GM23248 (cell line): Measurements from ENCODE around the gene MYH14. TPM values are rescaled to one million over a fixed set of nuclear protein-coding genes. Genes with fewer than 3 reads are reported as not detected.

Experiments used
- DNase-seq: peaks from one replicate; pipeline ENCODE4 v3.0.0-alpha.2; 2015
- H2AFZ ChIP-seq: fragments of 200-600 bp; sonication (generic); 2 replicates; pipeline ENCODE4 v1.6.1; 2016; ENCODE audit warnings: antibody characterized with exemption
- H3F3A ChIP-seq: fragments of 200-600 bp; sonication (generic); 2 replicates; pipeline ENCODE4 v1.6.1; 2016; ENCODE audit warnings: mild to moderate bottlenecking, antibody characterized with exemption, mixed run types; ENCODE audit not compliant: insufficient read depth
- H3K27ac ChIP-seq: fragments of 200-600 bp; sonication (generic); 2 replicates; pipeline ENCODE4 v1.5.1; 2016; ENCODE audit warnings: mild to moderate bottlenecking
- H3K27me3 ChIP-seq: fragments of 200-600 bp; sonication (generic); replicated peaks from 2 replicates; pipeline ENCODE4 v1.6.1; 2016; ENCODE audit warnings: mild to moderate bottlenecking; ENCODE audit not compliant: insufficient read depth
- H3K36me3 ChIP-seq: fragments of 200-600 bp; sonication (generic); 2 replicates; pipeline ENCODE4 v1.6.1; 2016; ENCODE audit warnings: low read depth, mild to moderate bottlenecking
- H3K4me1 ChIP-seq: fragments of 200-600 bp; sonication (generic); 2 replicates; pipeline ENCODE4 v1.6.1; 2016; ENCODE audit warnings: mild to moderate bottlenecking; ENCODE audit not compliant: insufficient read depth
- H3K4me2 ChIP-seq: fragments of 200-600 bp; sonication (generic); one replicate; pipeline ENCODE4 v1.6.1; 2016; ENCODE audit warnings: mild to moderate bottlenecking; ENCODE audit not compliant: unreplicated experiment
- H3K4me3 ChIP-seq: fragments of 200-600 bp; sonication (generic); 2 replicates; pipeline ENCODE4 v1.5.1; 2016; ENCODE audit warnings: mild to moderate bottlenecking
- H3K79me2 ChIP-seq: fragments of 200-600 bp; sonication (generic); 2 replicates; pipeline ENCODE4 v1.6.1; 2016; ENCODE audit warnings: mild to moderate bottlenecking; ENCODE audit not compliant: insufficient read depth
- H3K9ac ChIP-seq: fragments of 200-600 bp; sonication (generic); 2 replicates; pipeline ENCODE4 v1.6.1; 2016; ENCODE audit warnings: mild to moderate bottlenecking
- H3K9me2 ChIP-seq: fragments of 200-600 bp; sonication (generic); 2 replicates; pipeline ENCODE4 v1.6.1; 2016; ENCODE audit warnings: mixed run types, mild to moderate bottlenecking, moderate library complexity; ENCODE audit not compliant: insufficient read depth
- H3K9me3 ChIP-seq: fragments of 200-600 bp; sonication (generic); one replicate; pipeline ENCODE4 v1.6.1; 2017; ENCODE audit warnings: low read depth
- H4K20me1 ChIP-seq: fragments of 200-600 bp; sonication (generic); 2 replicates; pipeline ENCODE4 v1.6.0; 2016; ENCODE audit not compliant: insufficient read depth
- EZH2 ChIP-seq: fragments of 200-600 bp; sonication (generic); IDR thresholded peaks from 2 replicates; pipeline ENCODE4 v1.6.1; 2018; ENCODE audit warnings: antibody characterized with exemption, mild to moderate bottlenecking; ENCODE audit not compliant: insufficient read depth, poor library complexity, severe bottlenecking
- EZH2phosphoT487 ChIP-seq: fragments of 200-600 bp; sonication (generic); IDR thresholded peaks from 2 replicates; pipeline ENCODE4 v1.6.1; 2018; ENCODE audit warnings: antibody characterized with exemption, moderate library complexity, mild to moderate bottlenecking, low read depth; ENCODE audit not compliant: insufficient read depth
- WGBS, 2 experiments: methylation state at CpG; one replicate each; pipeline ENCODE4 v1.1.6; 2015 to 2017; ENCODE audit warnings: low lambda C conversion rate in 2 of 2, low coverage in 1 of 2; ENCODE audit errors: missing lambda C conversion rate in 2 of 2; 5-methylcytosine and 5-hydroxymethylcytosine counted together
- in situ Hi-C: fragments of 300-500 bp; cut with MboI; formaldehyde crosslinking; loops from 2 replicates; pipeline ENCODE4 v1.15.0; 2020
- polyA plus RNA-seq: library from polyadenylated mRNA; unstranded; fragments of >200 nt; fragmentation: Nextera tagmentation; extraction: Ambion mirVana; gene quantifications from 2 replicates; pipeline ENCODE4 v1.2.1, GENCODE V29; 2016
- total RNA-seq: library from RNA; depleted of rRNA; stranded (reverse); fragments of >200 nt; shearing (Covaris generic); gene quantifications from 2 replicates; pipeline ENCODE4 v1.2.3, GENCODE V29; 2014

MYH14 gene
- total and polyA plus RNA-seq, 2 experiments from 2014 or later, result not detected

DNA sequence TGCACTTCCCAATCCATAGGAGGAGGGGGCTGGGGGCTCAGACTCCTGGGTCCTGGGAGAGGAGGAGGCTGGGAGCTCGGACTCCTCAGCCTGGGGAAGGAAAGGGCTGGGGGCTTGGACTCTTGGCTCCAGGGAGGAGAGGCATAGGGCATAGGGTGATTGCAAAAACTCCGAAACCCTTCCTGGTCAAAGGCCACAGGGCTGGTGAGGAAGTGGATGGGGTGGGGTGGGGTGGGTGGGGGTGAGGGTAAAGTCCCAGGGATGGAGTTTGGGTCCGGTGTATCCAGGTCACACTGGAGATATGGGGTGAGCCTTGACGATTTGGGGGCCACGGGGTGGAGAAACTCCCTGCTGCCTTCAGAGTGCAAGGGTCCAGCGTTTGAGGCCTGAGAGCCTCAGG is 2.8 kb downstream of the MYH14 start:
- H3K4me3 ChIP-seq, result no peak overlapping the region
- H4K20me1 ChIP-seq, result no peaks in the 10 kb centered on the region
- TF ChIP-seq EZH2 (no peak), EZH2phosphoT487 (no peak)
- in situ Hi-C loops, result no loop called here
- H3F3A ChIP-seq, result no peaks in the 10 kb centered on the region
- DNase-seq, result no peak
- no peak overlapping the region for H3K9ac ChIP-seq
- no peak overlapping the region for H3K27ac ChIP-seq
- H3K9me3 ChIP-seq, result no peaks in the 10 kb centered on the region
- H3K4me2 ChIP-seq, result no peak overlapping the region
- no peaks in the 10 kb centered on the region for H3K4me1 ChIP-seq
- no peak overlapping the region for H2AFZ ChIP-seq
- no peaks in the 10 kb centered on the region for H3K79me2 ChIP-seq
- H3K27me3 ChIP-seq, result peaks cover 32% of the 10 kb centered on the region
- 20 to 27% methylated on average over 5 to 6 of the region's 6 CpGs for WGBS, 2 experiments
- no peaks in the 10 kb centered on the region for H3K36me3 ChIP-seq
- H3K9me2 ChIP-seq, result no peaks in the 10 kb centered on the region

DNA sequence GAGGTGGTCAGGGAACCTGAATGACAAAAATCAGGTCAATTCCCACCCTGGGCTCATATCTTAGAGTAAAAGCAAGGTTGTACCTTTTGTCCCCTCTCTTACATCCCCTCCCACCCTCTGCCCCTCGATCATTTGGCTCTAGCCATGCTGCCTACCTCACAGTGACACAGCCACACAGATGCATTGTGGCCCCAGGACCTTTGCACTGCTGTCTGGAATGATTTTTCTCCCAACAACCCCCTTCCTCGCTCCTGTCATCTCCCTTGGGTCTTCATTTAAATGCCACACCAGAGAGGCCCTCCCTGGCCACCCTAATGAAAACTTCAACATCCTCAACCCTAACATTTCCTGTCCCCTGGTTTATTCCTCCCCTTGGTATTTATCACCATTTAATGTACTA is 4.3 kb downstream of the MYH14 start:
- no peak overlapping the region for H3K9ac ChIP-seq
- in situ Hi-C loops, result no loop called here
- 0 to 2% methylated on average over 2 of the region's 2 CpGs for WGBS, 2 experiments
- H3K79me2 ChIP-seq, result no peaks in the 10 kb centered on the region
- H3K9me2 ChIP-seq, result no peaks in the 10 kb centered on the region
- H3K4me3 ChIP-seq, result no peak overlapping the region
- no peaks in the 10 kb centered on the region for H3K9me3 ChIP-seq
- no peaks in the 10 kb centered on the region for H3K36me3 ChIP-seq
- H4K20me1 ChIP-seq, result no peaks in the 10 kb centered on the region
- H3K27ac ChIP-seq, result no peak overlapping the region
- H2AFZ ChIP-seq, result no peak overlapping the region
- no peak overlapping the region for H3K4me2 ChIP-seq
- no peaks in the 10 kb centered on the region for H3K4me1 ChIP-seq
- H3K27me3 ChIP-seq, result peaks cover 21% of the 10 kb centered on the region
- no peak for DNase-seq
- no peak for TF ChIP-seq EZH2
- no peak for TF ChIP-seq EZH2phosphoT487
- H3F3A ChIP-seq, result no peaks in the 10 kb centered on the region

DNA sequence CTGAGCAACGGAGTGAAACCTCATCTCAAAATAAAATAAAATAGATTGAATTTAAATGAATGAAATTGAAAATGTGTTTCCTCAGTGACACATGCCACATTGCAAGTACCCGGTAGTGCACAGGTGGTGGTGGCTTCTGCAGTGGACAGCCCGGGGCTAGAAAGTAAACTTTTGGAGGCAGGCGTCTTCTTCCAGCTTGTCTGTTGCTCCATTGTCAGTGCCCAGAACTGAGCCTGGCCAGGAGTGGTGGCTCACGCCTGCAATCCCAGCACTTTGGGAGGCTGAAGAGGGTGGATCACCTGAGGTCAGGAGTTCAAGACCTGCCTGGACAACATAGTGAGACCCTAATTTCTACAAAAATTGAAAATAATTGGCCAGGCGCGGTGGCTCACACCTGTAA is 5.7 kb downstream of the MYH14 start:
- Histone ChIP-seq H2AFZ (no peak overlapping the region), H3K9me2 (no peaks in the 10 kb centered on the region), H3K36me3 (no peaks in the 10 kb centered on the region), H4K20me1 (no peaks in the 10 kb centered on the region), H3K79me2 (no peaks in the 10 kb centered on the region), H3K9ac (no peak overlapping the region), H3K4me3 (no peak overlapping the region), H3K4me1 (no peaks in the 10 kb centered on the region), H3K27ac (no peak overlapping the region), H3K4me2 (no peak overlapping the region), H3K27me3 (peaks cover 11% of the 10 kb centered on the region; the same call in 1 of the 2 replicates), H3K9me3 (no peaks in the 10 kb centered on the region), H3F3A (no peaks in the 10 kb centered on the region)
- in situ Hi-C loops, result no loop called here
- DNase-seq, result no peak
- no peak for TF ChIP-seq EZH2phosphoT487
- no peak for TF ChIP-seq EZH2
- WGBS, 2 experiments, result 69 to 71% methylated on average over 7 of the region's 7 CpGs

DNA sequence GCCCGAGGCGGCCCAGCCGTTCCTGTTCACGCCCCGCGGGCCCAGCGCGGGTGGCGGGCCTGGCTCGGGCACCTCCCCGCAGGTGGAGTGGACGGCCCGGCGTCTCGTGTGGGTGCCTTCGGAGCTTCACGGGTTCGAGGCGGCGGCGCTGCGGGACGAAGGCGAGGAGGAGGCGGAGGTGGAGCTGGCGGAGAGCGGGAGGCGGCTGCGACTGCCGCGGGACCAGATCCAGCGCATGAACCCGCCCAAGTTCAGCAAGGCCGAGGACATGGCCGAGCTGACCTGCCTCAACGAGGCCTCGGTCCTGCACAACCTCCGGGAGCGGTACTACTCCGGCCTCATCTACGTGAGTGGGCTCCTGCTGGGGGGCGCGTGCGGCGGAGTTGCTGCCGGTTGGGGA is 7.0 kb downstream of the MYH14 start:
- Histone ChIP-seq H3F3A (no peaks in the 10 kb centered on the region), H3K27ac (no peak overlapping the region), H3K79me2 (no peaks in the 10 kb centered on the region), H4K20me1 (no peaks in the 10 kb centered on the region), H3K4me2 (no peak overlapping the region), H3K36me3 (no peaks in the 10 kb centered on the region), H3K9me3 (no peaks in the 10 kb centered on the region), H3K27me3 (no peaks in the 10 kb centered on the region), H3K9ac (no peak overlapping the region), H3K9me2 (no peaks in the 10 kb centered on the region), H3K4me3 (no peak overlapping the region), H2AFZ (no peak overlapping the region), H3K4me1 (no peaks in the 10 kb centered on the region)
- WGBS, 2 experiments, result 79 to 81% methylated on average over 34 to 45 of the region's 46 CpGs
- TF ChIP-seq EZH2phosphoT487 (no peak), EZH2 (no peak)
- no peak for DNase-seq
- in situ Hi-C loops, result no loop called here

DNA sequence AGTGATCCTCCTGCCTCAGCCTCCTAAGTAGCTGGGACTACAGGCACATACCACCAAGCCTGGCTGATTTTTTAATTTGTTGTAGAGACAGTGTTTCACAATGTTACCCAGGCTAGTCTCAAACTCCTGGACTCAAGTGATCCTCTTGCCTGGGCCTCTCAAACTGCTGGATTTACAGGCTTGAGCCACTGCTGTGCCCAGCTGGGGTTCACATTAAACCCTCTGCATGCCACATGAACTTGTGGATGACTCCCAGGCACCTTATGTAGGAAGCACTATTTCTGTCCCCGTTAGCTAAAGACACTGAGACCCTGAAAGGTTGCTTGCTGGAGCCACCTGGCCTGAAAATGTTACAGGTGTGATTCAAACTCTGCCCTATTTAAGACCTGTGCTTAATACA is 10.5 kb downstream of the MYH14 start:
- no peaks in the 10 kb centered on the region for H3K9me3 ChIP-seq
- DNase-seq, result no peak

More for the DNA sequence above, 10.5 kb downstream of the MYH14 start:
- H3K79me2 ChIP-seq, result no peaks in the 10 kb centered on the region
- H4K20me1 ChIP-seq, result no peaks in the 10 kb centered on the region
- in situ Hi-C loops, result no loop called here
- WGBS, 2 experiments, result 54 to 61% methylated on average over 1 of the region's 1 CpG
- TF ChIP-seq EZH2, result no peak
- TF ChIP-seq EZH2phosphoT487, result no peak
- no peaks in the 10 kb centered on the region for H3K27me3 ChIP-seq
- H3K4me2 ChIP-seq, result no peak overlapping the region
- no peaks in the 10 kb centered on the region for H3K9me2 ChIP-seq
- H2AFZ ChIP-seq, result no peak overlapping the region
- no peak overlapping the region for H3K27ac ChIP-seq
- H3F3A ChIP-seq, result no peaks in the 10 kb centered on the region
- no peak overlapping the region for H3K4me3 ChIP-seq
- no peak overlapping the region for H3K9ac ChIP-seq
- no peaks in the 10 kb centered on the region for H3K4me1 ChIP-seq
- no peaks in the 10 kb centered on the region for H3K36me3 ChIP-seq
